ENCODE results near the gene NAV2.

The NAV2 gene

DNA sequence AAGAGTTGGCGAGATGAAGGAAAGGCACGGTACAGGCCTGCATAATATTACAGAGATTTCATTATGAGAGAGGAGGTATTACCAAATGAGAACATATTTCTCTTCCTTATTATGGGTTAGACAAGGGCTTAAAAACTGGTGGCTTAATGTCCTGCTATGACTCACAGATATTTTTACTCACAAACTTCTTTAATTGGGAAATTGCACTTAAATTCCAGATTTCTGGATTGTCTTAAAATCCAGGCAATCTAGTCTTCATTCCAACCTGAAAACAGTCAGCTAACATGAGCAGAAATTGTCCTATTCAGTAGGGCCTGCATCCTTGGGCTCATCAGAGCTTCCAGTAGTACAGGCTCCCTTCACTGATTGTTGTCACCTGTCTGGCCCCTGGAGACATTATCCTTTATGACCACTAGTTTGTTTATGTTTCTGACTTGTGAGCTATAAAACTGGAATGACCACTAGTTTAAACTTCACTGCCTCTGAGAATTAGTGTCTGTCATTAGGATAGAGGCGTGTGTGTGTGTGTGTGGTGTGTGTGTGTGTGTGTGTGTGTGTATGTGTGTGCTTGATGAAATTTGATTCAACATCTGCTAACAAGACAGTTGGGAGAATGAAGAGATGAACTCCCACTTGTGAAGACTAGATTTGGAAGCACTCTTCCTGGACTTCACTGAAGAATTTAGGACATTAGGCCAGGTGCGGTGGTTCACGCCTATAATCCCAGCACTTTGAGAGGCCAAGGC, 422.5 kb downstream of the NAV2 start:
- DNase-seq, result no peak

DNA sequence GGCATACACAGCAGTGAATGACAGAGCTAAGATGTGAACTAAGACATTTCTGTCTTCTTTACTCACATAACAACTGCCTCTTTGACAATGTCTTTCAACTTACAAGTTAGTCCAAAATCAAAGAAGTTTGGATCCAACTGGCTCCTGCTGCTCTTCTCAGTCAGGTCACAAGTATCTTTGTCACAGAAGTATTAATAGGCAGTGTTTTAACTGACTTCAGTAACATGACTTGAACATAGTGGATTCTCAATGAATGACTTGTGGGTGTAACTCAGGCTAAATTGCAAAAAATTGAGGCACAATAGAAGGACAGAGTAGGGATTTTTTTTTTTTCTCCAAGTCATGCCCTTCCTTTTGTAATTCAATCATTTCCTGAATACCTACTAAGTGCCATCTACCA, 425.0 kb downstream of the NAV2 start:
- DNase-seq, result no peak

DNA sequence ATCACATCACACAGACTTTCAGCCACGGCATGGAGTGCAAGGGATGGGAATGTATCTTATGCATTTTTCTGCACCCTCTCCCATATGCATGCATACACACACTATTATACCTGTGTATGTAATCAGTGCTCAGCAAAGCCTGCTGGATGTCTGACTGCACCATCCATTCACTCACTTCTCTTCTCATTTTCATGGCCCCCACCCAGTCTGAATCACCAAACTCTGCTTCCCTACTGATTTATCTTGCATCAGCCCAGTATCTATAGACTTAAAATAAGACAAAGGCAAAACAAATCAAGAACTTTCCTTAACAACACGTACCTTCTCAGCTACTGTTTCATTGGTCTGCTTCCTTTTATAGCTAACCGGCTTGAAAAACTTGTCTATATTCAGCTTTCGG, 426.1 kb downstream of the NAV2 start:
- DNase-seq, result no peak

DNA sequence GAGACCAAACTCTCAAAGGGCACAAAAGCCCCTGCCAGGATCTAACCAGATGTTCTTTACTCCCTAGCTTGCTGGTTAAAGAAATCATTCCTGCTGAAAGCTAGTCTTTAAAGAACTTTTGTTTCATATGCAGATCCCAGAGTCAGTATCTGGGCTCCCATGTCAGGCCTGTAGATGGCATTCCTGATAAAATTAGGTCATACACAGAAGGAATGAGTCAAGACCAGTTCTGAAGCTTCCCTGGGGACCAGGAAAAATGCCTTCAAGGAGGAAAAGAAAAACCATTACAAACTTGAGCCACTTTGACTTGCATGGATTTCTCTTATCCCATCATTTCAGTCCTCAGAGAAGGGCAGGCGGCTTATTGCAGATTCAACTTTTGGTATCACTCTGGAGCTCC, 441.7 kb downstream of the NAV2 start:
- DNase-seq, result no peak

DNA sequence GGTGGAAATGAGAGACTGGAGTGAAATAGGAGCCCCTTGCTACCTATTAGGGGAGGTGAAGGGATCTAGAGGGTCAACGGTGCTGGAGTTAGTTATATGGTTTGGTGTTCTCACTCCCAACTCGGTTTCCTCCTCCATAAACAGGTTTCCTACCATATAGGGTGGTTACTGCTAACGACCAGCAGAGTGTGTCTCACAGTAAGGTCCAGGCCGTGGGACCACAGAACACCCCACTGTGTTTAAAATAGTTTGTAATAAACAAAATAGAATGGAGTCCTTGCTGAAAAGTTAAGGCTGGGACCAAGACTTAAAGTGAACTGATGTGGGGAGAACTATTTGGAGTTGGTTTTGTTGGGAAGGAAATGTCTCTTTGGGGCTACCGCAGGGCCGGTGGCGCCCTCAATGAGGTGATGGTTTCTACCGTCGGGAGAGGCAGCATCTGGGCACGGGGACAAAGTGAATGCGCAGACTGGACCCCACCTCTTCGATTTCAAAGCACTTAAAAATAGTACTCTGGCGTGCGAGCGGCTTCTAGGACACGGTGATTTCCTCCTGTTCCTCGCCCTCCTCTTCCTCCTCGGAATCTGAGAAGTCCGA, 443.1 kb downstream of the NAV2 start:
- no peak for DNase-seq

DNA sequence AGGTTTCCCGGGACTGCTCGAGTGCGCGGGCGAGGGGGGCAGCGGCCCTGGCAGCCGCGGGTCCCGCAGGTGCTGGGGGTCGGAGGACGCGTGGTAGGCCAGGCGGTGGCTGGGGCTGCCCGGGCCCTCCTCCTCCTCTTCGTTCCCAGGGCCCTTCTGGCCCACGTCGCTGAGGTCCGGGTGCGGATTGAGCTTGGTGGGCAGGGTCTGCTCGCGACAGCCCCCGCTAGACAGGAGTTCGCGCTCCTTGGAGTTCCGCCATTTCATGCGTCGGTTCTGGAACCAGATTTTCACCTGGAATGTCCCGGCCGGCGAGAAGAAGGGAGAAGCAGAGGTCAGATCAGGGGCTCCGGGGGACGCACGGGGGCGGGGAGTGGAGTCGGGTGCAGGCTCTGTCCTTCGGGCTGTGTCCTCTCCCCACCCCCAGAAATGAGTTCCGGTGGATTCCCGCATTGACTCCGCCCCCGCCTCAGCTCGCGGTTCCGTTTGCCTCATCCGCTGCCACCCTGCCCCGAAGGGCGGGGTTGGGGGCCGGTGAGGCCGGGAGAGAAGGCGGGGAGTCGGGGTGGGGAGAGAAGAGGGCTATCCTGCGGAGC, 443.7 kb downstream of the NAV2 start:
- no peak for DNase-seq

DNA sequence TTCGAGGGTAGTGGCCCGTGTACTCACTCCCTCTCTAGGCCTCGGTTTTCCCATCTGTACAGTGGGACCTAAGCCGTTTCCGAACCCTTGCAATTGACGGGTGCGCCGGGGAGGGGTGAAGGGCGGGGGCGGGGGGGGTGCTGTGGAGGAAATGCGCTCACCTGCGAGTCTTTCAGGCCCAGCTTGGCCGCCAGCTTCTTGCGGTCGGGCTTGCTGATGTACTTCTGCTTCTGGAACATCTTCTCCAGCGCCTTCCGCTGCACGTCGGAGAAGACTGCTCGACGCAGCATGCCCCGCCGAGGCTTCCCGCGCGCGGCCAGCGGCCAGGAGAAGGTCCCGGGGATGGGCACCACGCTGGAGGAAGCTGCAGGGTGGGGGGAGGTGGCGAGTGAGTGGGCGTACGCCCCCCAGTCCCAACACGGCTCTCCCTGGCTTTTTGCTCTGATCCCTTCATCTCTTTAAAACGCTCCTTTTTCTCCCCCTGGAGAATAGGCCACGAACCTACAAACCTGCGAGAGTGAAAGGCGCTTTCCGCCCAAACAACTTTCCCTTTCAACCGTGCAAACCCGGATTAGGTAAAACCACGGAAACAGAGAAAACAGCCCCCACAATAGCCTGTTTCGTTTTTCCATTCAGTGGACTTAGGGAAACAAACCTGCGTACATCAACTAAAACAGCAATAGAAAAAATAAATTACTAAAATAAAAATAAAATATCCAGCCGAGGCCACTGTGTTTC, 444.4 kb downstream of the NAV2 start:
- no peak for DNase-seq

DNA sequence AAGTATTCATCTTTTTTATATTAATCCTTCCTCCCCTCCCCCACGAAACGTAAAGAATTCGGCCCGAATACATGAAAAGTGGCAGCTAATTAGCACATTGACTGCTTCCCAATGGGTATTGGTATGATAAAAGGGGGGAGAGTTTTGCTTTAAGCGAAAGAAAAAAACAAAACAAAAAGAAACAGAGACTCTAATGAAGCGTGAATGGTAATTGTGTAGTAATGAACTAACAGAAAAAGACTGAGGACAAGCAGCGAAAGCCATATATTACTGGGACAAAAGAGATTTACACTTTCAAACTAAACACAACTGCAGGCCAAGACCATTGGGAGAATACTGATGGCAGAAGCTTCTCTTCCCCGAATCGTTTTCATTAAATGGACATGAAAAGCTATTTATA, 445.1 kb downstream of the NAV2 start:
- no peak for DNase-seq

DNA sequence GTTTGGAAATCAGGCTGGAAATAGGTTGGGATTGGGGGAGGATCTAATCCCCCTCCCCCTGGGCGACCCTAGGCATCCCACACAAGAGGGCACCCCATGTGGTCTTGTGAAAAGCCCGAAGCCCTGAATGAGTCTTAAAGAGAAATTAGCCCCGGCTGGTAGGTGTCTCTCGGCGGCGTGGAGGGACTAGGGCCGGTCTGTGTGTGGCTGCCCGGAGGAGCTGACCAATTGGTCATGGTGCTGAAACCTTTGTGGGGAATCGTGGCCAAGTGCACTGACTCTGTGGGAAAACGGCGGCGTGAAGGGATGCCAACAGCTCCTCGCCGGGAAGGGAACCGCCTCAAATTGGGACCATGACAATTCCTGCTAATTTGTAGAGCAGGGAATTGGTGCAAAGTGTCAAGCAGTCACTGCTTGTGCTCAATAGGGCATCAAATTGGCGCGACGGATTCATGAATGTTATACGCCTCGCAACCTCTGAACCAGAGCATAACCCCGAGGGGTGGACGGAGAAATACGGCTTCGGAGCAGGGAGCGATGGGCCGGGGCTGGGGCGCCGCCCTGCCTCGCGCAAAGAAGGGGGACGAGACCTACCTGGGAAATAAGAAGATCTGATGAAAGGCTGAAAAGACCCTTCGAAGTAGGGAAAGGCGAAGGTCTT, 446.1 kb downstream of the NAV2 start:
- DNase-seq, result peak; percentile 44

DNA sequence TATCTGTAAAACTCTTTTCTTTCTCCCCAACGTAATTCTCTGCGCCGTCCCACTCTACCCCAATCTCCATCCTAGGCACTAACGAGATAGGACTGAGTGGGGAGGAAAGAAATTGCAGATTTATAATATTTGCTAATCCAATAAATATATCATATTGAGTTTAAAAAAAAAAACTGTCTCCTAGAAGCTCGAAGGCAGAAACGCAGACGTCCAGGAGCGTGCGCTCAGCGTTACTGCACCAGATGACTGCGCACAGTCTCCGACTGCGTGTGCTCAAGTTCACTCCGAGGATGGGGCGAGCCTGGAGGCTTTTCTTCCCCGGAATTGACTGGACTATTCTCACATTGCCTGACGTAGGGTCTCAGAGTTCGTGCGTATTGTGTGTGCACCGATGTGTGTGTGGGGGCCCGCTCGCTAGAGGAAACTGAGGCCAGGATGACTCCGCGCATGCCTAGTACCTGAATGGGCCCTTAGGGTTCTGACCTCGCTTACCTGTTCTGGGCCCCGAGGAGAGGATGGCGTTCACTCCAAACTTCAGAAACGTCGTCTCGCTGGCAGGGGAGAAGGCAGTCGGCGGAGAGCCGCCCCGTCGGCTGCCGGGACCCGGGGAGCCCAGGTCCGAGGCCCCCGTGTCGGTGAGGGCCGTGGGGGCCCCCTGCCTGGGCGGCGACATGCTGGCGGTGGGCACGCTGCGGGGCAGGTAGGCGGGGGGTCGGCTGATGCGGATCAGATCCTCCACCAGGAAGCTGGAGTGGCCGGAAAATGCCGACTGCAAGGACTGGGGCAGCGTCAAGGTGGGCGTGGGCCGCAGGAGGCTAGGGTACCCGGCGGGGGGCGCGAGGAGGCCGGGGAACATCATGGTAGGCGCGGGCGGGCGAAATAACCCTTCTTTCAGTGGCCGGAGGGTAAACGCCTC, 447.1 kb downstream of the NAV2 start:
- no peak for DNase-seq

DNA sequence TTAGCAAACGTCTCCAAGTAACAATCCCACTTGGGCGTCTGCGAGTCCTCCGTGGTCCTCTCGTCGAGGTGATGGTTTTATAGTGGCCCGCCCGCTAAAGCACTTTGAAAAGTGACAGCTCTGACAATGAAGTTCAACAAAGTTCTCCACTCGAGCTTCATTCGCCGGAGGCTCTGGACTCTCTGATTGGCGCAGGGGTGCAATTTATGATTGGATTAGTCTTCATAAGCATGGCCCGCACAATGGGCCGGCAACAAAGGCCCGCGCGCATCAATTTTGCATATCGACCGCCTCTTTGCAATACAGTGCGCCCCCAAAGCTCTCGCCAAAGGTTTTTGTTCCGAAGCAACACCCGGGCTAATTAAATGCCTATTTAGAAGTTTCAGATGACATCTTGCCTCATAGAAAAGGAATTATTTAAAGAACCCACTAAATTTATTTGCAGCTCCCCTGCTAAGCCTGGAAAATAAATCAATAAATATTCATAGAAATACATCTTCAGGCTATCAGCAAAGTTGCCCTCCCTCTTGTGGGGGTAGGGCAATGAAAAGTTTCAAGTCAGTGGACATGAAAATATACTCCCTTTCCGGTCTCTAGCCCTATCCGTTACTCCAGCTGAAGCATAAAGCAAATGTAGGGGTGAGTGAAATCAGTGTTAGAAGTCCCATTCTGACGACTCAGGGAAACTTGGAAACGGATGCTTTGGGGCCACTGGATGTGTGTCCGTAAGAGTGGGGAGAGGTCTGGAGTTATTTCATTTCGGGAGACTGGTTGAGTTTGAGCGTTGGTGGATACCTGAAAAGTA, 448.0 kb downstream of the NAV2 start, which contains the start of gene DBX1:
TSS of gene DBX1 (minus strand) at position 51 of the 805 bp plus-strand sequence. CDS start 151 bp downstream, outside the sequence.
- DNase-seq, result no peak

DNA sequence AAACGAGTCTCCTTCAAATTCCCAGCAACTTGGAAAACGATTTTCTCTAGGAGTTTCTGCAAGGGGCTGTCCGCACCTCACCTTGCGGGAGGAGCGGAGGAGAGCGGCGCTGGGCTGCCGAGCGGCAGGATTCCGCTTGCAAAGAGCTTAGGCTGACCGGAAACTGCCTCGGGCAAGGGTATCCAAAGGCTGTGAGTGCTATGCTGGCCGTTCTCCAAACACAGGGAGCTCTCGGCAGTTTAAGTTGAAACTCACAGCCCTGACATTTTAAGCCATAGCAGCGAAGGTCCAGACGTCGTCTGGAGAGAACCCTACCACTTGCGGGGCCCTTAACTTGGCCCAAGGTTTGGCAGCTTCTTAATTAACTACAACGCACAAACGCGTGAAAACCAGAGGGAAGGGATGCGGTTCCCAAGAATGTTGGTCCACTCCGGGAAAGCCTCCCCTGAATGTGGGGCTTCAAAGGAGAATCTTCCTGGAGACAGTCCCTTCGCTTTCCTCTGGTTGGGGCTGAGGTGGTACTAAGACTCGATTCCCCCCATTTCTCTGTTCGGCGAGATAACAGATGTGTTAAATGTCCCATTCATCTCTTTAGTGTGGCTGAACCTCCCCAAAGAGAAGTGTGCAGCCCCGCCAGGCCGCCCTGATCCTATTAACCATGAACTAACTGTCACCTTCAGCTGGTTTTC, 448.7 kb downstream of the NAV2 start:
- no peak for DNase-seq

DNA sequence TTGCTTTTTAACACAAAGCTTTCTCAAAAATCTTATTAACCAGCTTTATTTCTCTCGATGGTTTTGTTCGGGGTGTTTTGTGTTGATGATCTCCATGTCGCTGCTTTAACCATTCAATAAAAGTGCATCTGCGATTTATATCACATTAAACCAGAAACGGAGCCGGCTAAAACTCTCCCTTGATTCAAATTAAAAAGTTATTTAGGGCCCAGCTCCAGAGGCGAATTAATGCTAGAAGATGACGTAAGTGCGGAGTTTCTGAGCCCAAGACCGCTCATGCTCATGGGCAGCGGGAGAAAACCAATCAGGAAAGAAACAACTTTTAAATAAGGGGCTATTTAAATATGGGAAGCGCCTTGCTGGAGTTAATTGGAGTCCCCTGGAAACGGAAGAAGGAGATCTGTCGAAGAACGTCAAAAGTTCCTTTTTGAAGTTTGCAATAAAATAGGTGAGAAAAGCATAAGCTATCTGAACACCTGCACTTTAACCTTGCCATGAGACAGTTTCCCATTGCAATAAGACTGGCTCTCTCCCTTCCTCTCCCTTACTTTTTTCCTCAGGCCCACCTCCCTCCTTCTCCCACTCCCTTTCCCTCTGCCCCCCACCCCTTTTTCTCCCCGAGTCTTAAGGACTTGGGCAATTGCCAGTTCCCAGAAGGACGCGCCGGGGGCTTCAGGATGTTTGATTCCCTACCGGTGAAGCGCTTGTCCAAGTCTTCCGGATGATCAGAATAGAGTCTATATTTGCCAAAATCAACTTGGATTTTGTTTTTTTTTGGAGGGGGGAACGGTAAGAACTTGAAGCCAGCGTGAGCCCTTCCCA, 449.5 kb downstream of the NAV2 start:
- DNase-seq, result no peak

DNA sequence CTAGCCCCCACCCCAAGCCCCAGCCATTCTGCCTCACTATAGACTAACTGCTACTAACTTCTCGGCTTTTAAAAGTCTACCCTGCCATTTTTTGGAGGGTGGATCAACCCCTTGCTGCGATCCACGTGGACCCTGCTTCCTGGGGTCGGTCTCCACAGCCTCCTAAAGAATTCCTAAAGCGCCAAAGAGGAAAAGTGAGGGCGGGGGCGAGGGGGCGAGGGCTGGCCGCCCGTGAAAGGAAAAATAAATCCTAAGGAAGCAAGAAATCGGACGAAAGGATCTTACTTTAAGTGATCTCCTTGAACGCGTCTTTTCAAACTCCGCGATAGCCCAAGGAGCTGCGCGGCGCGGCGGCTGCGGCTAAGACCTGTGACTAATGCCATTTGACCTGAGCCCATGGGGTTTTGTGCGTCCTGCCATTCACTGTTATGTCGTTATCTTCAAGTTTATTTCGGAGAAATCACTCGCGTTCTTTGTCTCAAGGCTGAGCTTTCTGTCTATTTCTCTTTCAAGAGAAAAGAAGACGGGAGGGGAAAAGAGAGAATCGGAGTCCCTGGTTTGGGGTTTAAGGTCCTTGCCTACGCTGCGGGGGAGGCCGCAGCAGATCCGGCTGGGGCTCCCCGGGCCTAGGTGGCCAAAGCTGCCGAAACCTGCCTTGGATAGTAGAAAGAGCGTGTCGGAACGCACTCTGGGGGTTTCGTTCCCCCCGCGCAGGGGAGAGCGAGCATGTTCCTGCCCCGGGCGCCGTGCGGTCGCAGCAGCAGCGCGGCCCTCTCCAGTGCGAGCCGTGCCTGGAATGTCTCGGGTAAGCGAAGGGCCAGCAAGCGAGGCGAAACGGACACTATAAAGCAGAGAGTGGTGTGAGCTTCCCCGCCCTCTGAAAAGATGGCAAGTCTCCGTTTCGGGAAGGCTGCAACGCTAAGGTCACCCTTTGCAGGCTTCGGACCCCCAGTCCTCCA, 450.5 kb downstream of the NAV2 start:
- no peak for DNase-seq

DNA sequence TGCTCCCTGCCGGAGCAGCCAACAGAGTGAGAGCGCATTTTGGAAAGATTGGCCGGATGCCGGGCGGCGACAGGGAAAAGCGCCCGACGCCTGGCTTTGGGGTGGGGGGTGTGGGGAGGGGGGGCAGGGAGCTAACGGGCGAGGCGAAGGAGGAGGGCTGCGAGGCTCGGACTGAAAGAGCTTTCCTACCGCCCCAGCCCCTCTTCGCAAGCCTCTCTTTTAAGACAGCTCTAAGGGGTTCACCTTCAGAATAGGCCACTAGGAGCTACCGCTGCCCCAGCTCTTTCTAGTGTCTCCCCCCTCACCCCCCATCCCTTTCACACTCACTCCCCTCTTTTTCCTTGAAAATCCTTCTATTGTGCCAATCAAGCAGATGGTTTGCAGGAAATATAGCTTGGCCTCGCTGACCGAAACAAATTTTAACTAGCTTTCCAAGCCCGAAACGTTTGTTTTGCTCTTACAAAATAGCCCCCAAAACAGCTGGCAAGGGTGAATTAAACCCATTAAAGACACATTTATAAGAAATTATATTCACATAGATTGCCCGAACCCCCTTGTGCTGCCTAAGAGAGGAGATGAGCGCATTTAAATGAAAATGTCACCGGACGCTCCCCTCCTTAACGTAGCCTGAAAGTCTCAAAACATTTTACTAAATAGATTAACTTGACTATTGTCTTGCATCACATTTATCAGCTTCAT, 451.3 kb downstream of the NAV2 start:
- no peak for DNase-seq

All from amniotic stem cell (primary cell).